SH-SY5Y (cell line): ENCODE data around the gene TECPR1.

ENCODE experiments used
- GATA2 ChIP-seq: IDR thresholded peaks from 2 replicates; pipeline ENCODE4 v1.6.1; 2011; ENCODE audit warnings: mild to moderate bottlenecking, low read depth, low read length
- GATA3 ChIP-seq: IDR thresholded peaks from 2 replicates; pipeline ENCODE4 v1.6.1; 2011; ENCODE audit warnings: low read depth, mild to moderate bottlenecking, low read length, moderate library complexity

GRCh38 chr7:98191668-98192431 lies 60.2 kb downstream of the TECPR1 start:
- TF ChIP-seq GATA3 (no peak), GATA2 (no peak)
